Vagina (tissue), 2 donors: ENCODE data around the gene GPR32. TPM values are rescaled to one million over a fixed set of nuclear protein-coding genes. Genes with fewer than 3 reads are reported as not detected.

Source experiments
- DNase-seq, 2 donors: peaks; one replicate each; pipeline ENCODE4 v3.0.0-alpha.2; 2017; ENCODE audit errors: extremely low spot score in 2 of 2
- H3K27ac ChIP-seq: fragments of 200-600 bp; sonication (generic); one replicate; pipeline ENCODE4 v1.5.1; 2019
- H3K27me3 ChIP-seq: fragments of 200-600 bp; sonication (generic); one replicate; pipeline ENCODE4 v1.5.1; 2019
- H3K36me3 ChIP-seq, 2 donors: fragments of 200-600 bp; sonication (generic); one replicate each; pipeline ENCODE4 v1.5.1; 2017 to 2019
- H3K4me1 ChIP-seq: fragments of 200-600 bp; sonication (generic); one replicate; pipeline ENCODE4 v1.5.1; 2019
- H3K4me3 ChIP-seq, 2 donors: fragments of 200-600 bp; sonication (generic); 1 replicate in 1 of 2; 2 replicates in 1 of 2; pipeline ENCODE4 v1.5.1; 2016 to 2019
- H3K9me3 ChIP-seq: fragments of 200-600 bp; sonication (generic); one replicate; pipeline ENCODE4 v1.5.1; 2019
- CTCF ChIP-seq, 3 experiments: fragments of 450-650 bp in 2 of 3; fragments of 200-600 bp in 1 of 3; sonication (generic) in 1 of 3; IDR thresholded peaks; one replicate each; pipeline ENCODE4 v1.5.1; 2017 to 2019; ENCODE audit warnings: antibody characterized with exemption in 3 of 3, mild to moderate bottlenecking in 2 of 3, moderate library complexity in 2 of 3
- POLR2A ChIP-seq, 2 donors: fragments of 450-650 bp; IDR thresholded peaks; one replicate each; pipeline ENCODE4 v1.6.1; 2017; ENCODE audit warnings: antibody characterized with exemption in 2 of 2, mild to moderate bottlenecking in 2 of 2, moderate library complexity in 2 of 2
- POLR2AphosphoS5 ChIP-seq, 2 donors: sonication (generic); formaldehyde crosslinking; IDR thresholded peaks; one replicate each; pipeline ENCODE4 v1.9.0; 2017; ENCODE audit warnings: antibody characterized with exemption in 2 of 2, mild to moderate bottlenecking in 2 of 2, low read depth in 1 of 2; ENCODE audit not compliant: insufficient read depth in 1 of 2
- intact Hi-C: fragments of 100-400 bp; cut with DNase I; formaldehyde crosslinking; loops from one replicate; pipeline ENCODE4 v1.15.1; 2023
- total RNA-seq: library from RNA; depleted of rRNA; stranded (reverse); fragments of >200 nt; gene quantifications from one replicate; pipeline ENCODE4 v1.2.3, GENCODE V29; 2016

Gene GPR32
- total RNA-seq, 1 donor from 2014 or later: not detected

- H3K4me1 ChIP-seq: peaks cover 5% of the 10 kb centered on the region
- H3K27me3 ChIP-seq: no peaks in the 10 kb centered on the region
- no peak within 1 kb of the TSS for H3K27ac ChIP-seq
- TF ChIP-seq POLR2A (IDR thresholded peaks at IDR 0.05) (no peak), POLR2AphosphoS5 (IDR thresholded peaks at IDR 0.05; ENCODE audit: insufficient read depth in 1 of 2, low read depth in 1 of 2) (no peak), CTCF (IDR thresholded peaks at IDR 0.05) (no peak)
- no peaks in the 10 kb centered on the region for H3K36me3 ChIP-seq
- no peak within 1 kb of the TSS for H3K4me3 ChIP-seq
- H3K9me3 ChIP-seq: no peaks in the 10 kb centered on the region
- DNase-seq: no peak
- intact Hi-C loops: no loop called here
Measured at GRCh38 chr19:50790396-50790795, 20.1 kb downstream of the GPR32 start, which contains the start of gene ACP4. Gene ACP4 (plus strand): TSS chr19:50790415. CDS start chr19:50790415, 0 bp downstream.

- no peak overlapping the region for H3K27ac ChIP-seq
- no peaks in the 10 kb centered on the region for H3K9me3 ChIP-seq
- TF ChIP-seq POLR2A (IDR thresholded peaks at IDR 0.05) (no peak), POLR2AphosphoS5 (IDR thresholded peaks at IDR 0.05; ENCODE audit: insufficient read depth in 1 of 2, low read depth in 1 of 2) (no peak), CTCF (IDR thresholded peaks at IDR 0.05) (no peak)
- H3K4me3 ChIP-seq: no peak overlapping the region
- H3K27me3 ChIP-seq: no peaks in the 10 kb centered on the region
- intact Hi-C loops: no loop called here
- no peak for DNase-seq
- peaks cover 5% of the 10 kb centered on the region for H3K4me1 ChIP-seq
- H3K36me3 ChIP-seq: no peaks in the 10 kb centered on the region
Measured at GRCh38 chr19:50790922-50791467, 20.7 kb downstream of the GPR32 start.

- no peak overlapping the region for H3K4me3 ChIP-seq
- no peak for DNase-seq
- intact Hi-C loops: no loop called here
- peaks cover 0 to 3% of the 10 kb centered on the region in 2 donors for H3K36me3 ChIP-seq
- H3K9me3 ChIP-seq: no peaks in the 10 kb centered on the region
- no peak overlapping the region for H3K27ac ChIP-seq
- TF ChIP-seq CTCF (IDR thresholded peaks at IDR 0.05): no peak
- no peak for TF ChIP-seq POLR2AphosphoS5 (IDR thresholded peaks at IDR 0.05; ENCODE audit: insufficient read depth in 1 of 2, low read depth in 1 of 2)
- no peak for TF ChIP-seq POLR2A (IDR thresholded peaks at IDR 0.05)
- H3K4me1 ChIP-seq: peaks cover 5% of the 10 kb centered on the region
- H3K27me3 ChIP-seq: no peaks in the 10 kb centered on the region
Measured at GRCh38 chr19:50791594-50792271, 21.5 kb downstream of the GPR32 start.

GRCh38 chr19:50792272-50793250 lies 22.3 kb downstream of the GPR32 start:
- Histone ChIP-seq H3K4me1 (peaks cover 5% of the 10 kb centered on the region), H3K36me3 (peaks cover 0 to 9% of the 10 kb centered on the region in 2 donors), H3K27ac (no peak overlapping the region), H3K4me3 (no peak overlapping the region), H3K27me3 (no peaks in the 10 kb centered on the region), H3K9me3 (no peaks in the 10 kb centered on the region)
- intact Hi-C loops: no loop called here
- TF ChIP-seq CTCF (IDR thresholded peaks at IDR 0.05) (no peak), POLR2A (IDR thresholded peaks at IDR 0.05) (no peak), POLR2AphosphoS5 (IDR thresholded peaks at IDR 0.05; ENCODE audit: insufficient read depth in 1 of 2, low read depth in 1 of 2) (no peak)
- DNase-seq: no peak
